Peyer's patch (tissue), 4 donors: ENCODE results near the gene GALNT2.

Experiments
- CTCF ChIP-seq, 6 experiments: fragments of 450-650 bp in 4 of 6; fragments of 200-600 bp in 2 of 6; sonication (generic) in 1 of 6; IDR thresholded peaks; one replicate each; pipeline ENCODE4 v1.5.1; 2017 to 2019; ENCODE audit warnings: antibody characterized with exemption in 6 of 6, mild to moderate bottlenecking in 3 of 6, moderate library complexity in 1 of 6
- POLR2A ChIP-seq, 2 donors: fragments of 450-650 bp; IDR thresholded peaks; one replicate each; pipeline ENCODE4 v1.5.1; 2017; ENCODE audit warnings: antibody characterized with exemption in 2 of 2, mild to moderate bottlenecking in 2 of 2, moderate library complexity in 2 of 2

DNA sequence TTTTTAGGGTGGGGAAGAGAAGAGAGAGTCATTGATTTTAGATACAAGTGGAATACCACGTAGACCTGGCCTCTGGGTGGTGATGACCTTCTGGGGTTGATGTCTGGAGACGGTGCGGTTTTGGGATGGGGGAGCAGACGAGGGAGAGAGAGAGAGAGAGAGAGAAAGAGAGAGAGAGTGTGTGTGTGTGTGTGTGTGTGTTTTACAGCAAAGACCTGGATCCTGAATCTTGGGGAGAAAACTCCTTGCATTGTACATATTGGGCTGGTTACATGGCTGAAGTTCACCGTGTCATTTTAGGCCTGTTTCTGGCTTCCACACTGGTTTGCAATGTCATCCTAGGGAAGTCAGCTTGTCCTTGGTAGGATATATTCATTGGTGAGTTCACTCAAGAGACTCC, 89.0 kb downstream of the GALNT2 start:
- TF ChIP-seq CTCF (IDR thresholded peaks at IDR 0.05) (no peak), POLR2A (IDR thresholded peaks at IDR 0.05) (no peak)
